K562 (cell line): ENCODE data around the gene NPTXR. TPM values are rescaled to one million over a fixed set of nuclear protein-coding genes. Genes with fewer than 3 reads are reported as not detected.

Experiments used
- ARNT ChIP-seq, 2 experiments: fragments of 450-650 bp; IDR thresholded peaks; 2 replicates each; pipeline ENCODE4 v1.6.1; 2016; ENCODE audit warnings: mild to moderate bottlenecking in 1 of 2
- BHLHE40 ChIP-seq: IDR thresholded peaks from 2 replicates; pipeline ENCODE4 v1.6.1; 2011; ENCODE audit warnings: low read length, improper control_type of control experiment
- BRD4 ChIP-seq: fragments of 200-600 bp; sonication (generic); IDR thresholded peaks from 2 replicates; pipeline ENCODE4 v1.6.1; 2017; ENCODE audit warnings: inconsistent platforms
- CBFB ChIP-seq: sonication (generic); formaldehyde crosslinking; IDR thresholded peaks from 2 replicates; pipeline ENCODE4 v1.4.0; 2020; ENCODE audit warnings: mild to moderate bottlenecking, missing genetic modification reagents
- CREBBP ChIP-seq: IDR thresholded peaks from one replicate; pipeline ENCODE4 v1.6.1; 2012; ENCODE audit warnings: low read depth, mild to moderate bottlenecking, control low read depth, inconsistent platforms, low read length
- DACH1 ChIP-seq: fragments of 450-650 bp; IDR thresholded peaks from 2 replicates; pipeline ENCODE4 v1.6.1; 2018; ENCODE audit not compliant: partially characterized antibody
- GTF2F1 ChIP-seq: IDR thresholded peaks from 2 replicates; pipeline ENCODE4 v1.6.1; 2011; ENCODE audit warnings: low read depth, low read length, improper control_type of control experiment
- HNRNPL ChIP-seq: fragments of 200-400 bp; formaldehyde crosslinking; IDR thresholded peaks from 2 replicates; pipeline ENCODE4 v1.6.1; 2017; ENCODE audit warnings: low read depth, mild to moderate bottlenecking, low read length
- JUND ChIP-seq, 2 experiments: IDR thresholded peaks; 2 replicates in 1 of 2; 3 replicates in 1 of 2; pipeline ENCODE4 v1.6.1; 2011; ENCODE audit warnings: borderline replicate concordance in 2 of 2, low read depth in 2 of 2, low read length in 2 of 2, improper control_type of control experiment in 1 of 2, missing biosample characterization in 1 of 2, missing genetic modification characterization in 1 of 2, missing genetic modification reagents in 1 of 2
- KDM4B ChIP-seq, 2 experiments: fragments of 450-650 bp in 1 of 2; sonication (generic) in 1 of 2; IDR thresholded peaks; 2 replicates each; pipeline ENCODE4 v1.6.1; 2016 to 2017; ENCODE audit warnings: borderline replicate concordance in 2 of 2, antibody characterized with exemption in 1 of 2, low read depth in 1 of 2, mild to moderate bottlenecking in 1 of 2
- MEF2D ChIP-seq: conservative IDR thresholded peaks from 2 replicates; pipeline ENCODE4 v1.6.1; 2016; ENCODE audit warnings: low read depth, missing genetic modification characterization, missing compliant biosample characterization
- MEIS2 ChIP-seq: fragments of 450-650 bp; IDR thresholded peaks from 2 replicates; pipeline ENCODE4 v1.6.1; 2014; ENCODE audit warnings: mild to moderate bottlenecking; ENCODE audit not compliant: partially characterized antibody
- NCOA1 ChIP-seq: fragments of 450-650 bp; IDR thresholded peaks from 2 replicates; pipeline ENCODE4 v1.6.1; 2016; ENCODE audit warnings: low read depth
- RBM22 ChIP-seq: fragments of 200-400 bp; formaldehyde crosslinking; IDR thresholded peaks from 2 replicates; pipeline ENCODE4 v1.6.1; 2018; ENCODE audit warnings: low read length, low read depth; ENCODE audit not compliant: poor library complexity, severe bottlenecking
- TAL1 ChIP-seq: fragments of 450-650 bp; IDR thresholded peaks from 2 replicates; pipeline ENCODE4 v1.6.1; 2016; ENCODE audit warnings: mild to moderate bottlenecking
- ZC3H8 ChIP-seq: fragments of 450-650 bp; IDR thresholded peaks from 2 replicates; pipeline ENCODE4 v1.6.1; 2017
- ZNF174 ChIP-seq: fragments of 250-450 bp; sonication (Bioruptor Pico); IDR thresholded peaks from 2 replicates; pipeline ENCODE4 v1.4.0; 2020; ENCODE audit warnings: mild to moderate bottlenecking
- ZNF184 ChIP-seq: sonication (generic); formaldehyde crosslinking; IDR thresholded peaks from 2 replicates; pipeline ENCODE4 v1.5.0; 2020; ENCODE audit warnings: missing genetic modification reagents
- ZNF707 ChIP-seq: fragments of 250-450 bp; sonication (Bioruptor Pico); conservative IDR thresholded peaks from 2 replicates; pipeline ENCODE4 v1.8.0; 2022; ENCODE audit warnings: inconsistent platforms, mild to moderate bottlenecking, moderate library complexity
- polyA plus RNA-seq, 8 experiments: library from polyadenylated mRNA; depleted of rRNA in 4 of 8; stranded (reverse) in 5 of 8; unstranded in 3 of 8; fragments of >200 nt; fragmentation: Nextera tagmentation in 2 of 8; fragmentation: Illumina TruSeq in 1 of 8; extraction: Ambion mirVana in 2 of 8; extraction: Trizol in 1 of 8; gene quantifications; 2 replicates each; pipeline versions ENCODE4 v1.2.1 to v1.2.3, GENCODE V29; 2011 to 2014; ENCODE audit warnings: inconsistent platforms in 1 of 8, missing spikeins in 1 of 8
- total RNA-seq, 7 experiments: library from RNA; depleted of rRNA in 6 of 7; stranded (reverse); fragments of >200 nt in 6 of 7; fragmentation: Illumina TruSeq in 2 of 7; extraction: Trizol in 2 of 7; gene quantifications; 2 replicates each; pipeline versions ENCODE4 v1.2.1 to v1.2.3, GENCODE V29; 2011 to 2021; ENCODE audit warnings: low replicate concordance in 1 of 7
- TF ChIP-seq, protein P1 (sequence below): fragments of 250-450 bp; sonication (Bioruptor Pico); IDR thresholded peaks from 2 replicates; pipeline ENCODE4 v1.6.1; 2021; ENCODE audit warnings: mild to moderate bottlenecking
- TF ChIP-seq, protein P2 (sequence below): fragments of 250-450 bp; sonication (Bioruptor Pico); IDR thresholded peaks from 2 replicates; pipeline ENCODE4 v1.8.0; 2021; ENCODE audit warnings: mild to moderate bottlenecking, moderate library complexity
- TF ChIP-seq, protein P3 (sequence below): fragments of 250-450 bp; sonication (Bioruptor Pico); IDR thresholded peaks from 2 replicates; pipeline ENCODE4 v1.4.0; 2020; ENCODE audit warnings: mild to moderate bottlenecking
- TF ChIP-seq, protein P4 (sequence below): sonication (generic); formaldehyde crosslinking; IDR thresholded peaks from 2 replicates; pipeline ENCODE4 v1.8.0; 2022; ENCODE audit warnings: mild to moderate bottlenecking, missing genetic modification reagents, borderline replicate concordance

Gene NPTXR
- total and polyA plus RNA-seq, 9 of the 15 experiments (the other 6 are each of a cell fraction or from before 2014, with no cell fraction given), result 0.01 to 3.1 (median 1.1) TPM

DNA sequence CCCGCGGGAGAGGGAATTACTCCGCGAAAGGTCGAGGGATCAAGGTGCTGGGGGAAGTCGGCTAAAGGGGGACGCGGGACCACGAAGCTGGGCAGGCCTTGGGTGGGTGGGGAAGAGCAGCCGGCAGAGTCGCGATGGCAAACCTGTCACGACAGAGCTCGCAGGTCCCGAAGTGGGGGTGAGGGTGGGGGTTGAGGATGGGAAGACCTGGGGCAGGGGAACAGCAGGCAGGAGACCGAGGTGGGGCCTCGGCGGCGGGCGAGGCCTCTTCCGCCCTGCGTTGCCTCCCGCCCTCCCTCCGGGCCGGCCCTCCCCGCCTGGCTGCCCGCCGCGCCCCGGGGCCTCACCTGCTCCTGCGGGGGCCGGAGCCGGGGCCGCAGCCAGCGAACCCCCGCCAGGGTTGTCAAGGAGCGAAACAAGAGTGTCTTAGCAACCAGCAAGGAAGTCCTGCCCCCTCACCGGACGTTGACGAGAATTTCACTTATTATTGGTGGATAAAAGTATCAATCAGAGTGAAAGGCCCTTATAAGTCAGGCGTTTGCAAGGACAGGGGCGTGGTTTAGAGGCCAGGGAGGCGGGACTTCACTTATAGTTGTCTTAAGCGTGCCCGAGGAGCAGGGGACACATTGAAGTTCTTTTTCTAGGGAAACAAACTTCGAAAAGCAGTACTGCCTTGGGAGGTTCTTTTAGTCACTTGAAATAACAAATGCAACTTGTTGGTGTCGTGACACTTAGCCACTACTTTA, 49.9 kb downstream of the NPTXR start, which contains the start of gene DNAL4 (continued):
- TF ChIP-seq ZNF184 (no peak), ARNT (IDR thresholded peaks at IDR 0.05) (no peak), MEIS2 (peak; percentile 46), CREBBP (no peak), RBM22 (no peak), BRD4 (no peak), GTF2F1 (no peak; the same call in 1 of the 2 replicates), JUND (IDR thresholded peaks at IDR 0.05; ENCODE audit: borderline replicate concordance, low read depth, low read length) (no peak), JUND (tag; IDR thresholded peaks at IDR 0.05; ENCODE audit: borderline replicate concordance, low read depth, low read length) (no peak), ZNF174 (CRISPR knock-in tag) (no peak), BHLHE40 (peak; percentile 27; the same call in 1 of the 2 replicates), HNRNPL (no peak), MEF2D (tag) (no peak), ZC3H8 (no peak), ZNF707 (CRISPR knock-in tag) (no peak), NCOA1 (no peak), KDM4B (IDR thresholded peaks at IDR 0.05; ENCODE audit: borderline replicate concordance in 2 of 2, low read depth in 1 of 2) (no peak), CBFB (CRISPR knock-in tag) (no peak), TAL1 (no peak), DACH1 (no peak)
- TF ChIP-seq, protein P1, sequence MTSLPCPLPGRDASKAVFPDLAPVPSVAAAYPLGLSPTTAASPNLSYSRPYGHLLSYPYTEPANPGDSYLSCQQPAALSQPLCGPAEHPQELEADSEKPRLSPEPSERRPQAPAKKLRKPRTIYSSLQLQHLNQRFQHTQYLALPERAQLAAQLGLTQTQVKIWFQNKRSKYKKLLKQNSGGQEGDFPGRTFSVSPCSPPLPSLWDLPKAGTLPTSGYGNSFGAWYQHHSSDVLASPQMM (CRISPR knock-in tag), result no peak
- TF ChIP-seq, protein P2, sequence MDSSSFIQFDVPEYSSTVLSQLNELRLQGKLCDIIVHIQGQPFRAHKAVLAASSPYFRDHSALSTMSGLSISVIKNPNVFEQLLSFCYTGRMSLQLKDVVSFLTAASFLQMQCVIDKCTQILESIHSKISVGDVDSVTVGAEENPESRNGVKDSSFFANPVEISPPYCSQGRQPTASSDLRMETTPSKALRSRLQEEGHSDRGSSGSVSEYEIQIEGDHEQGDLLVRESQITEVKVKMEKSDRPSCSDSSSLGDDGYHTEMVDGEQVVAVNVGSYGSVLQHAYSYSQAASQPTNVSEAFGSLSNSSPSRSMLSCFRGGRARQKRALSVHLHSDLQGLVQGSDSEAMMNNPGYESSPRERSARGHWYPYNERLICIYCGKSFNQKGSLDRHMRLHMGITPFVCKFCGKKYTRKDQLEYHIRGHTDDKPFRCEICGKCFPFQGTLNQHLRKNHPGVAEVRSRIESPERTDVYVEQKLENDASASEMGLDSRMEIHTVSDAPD (CRISPR knock-in tag), result no peak
- TF ChIP-seq, protein P3, sequence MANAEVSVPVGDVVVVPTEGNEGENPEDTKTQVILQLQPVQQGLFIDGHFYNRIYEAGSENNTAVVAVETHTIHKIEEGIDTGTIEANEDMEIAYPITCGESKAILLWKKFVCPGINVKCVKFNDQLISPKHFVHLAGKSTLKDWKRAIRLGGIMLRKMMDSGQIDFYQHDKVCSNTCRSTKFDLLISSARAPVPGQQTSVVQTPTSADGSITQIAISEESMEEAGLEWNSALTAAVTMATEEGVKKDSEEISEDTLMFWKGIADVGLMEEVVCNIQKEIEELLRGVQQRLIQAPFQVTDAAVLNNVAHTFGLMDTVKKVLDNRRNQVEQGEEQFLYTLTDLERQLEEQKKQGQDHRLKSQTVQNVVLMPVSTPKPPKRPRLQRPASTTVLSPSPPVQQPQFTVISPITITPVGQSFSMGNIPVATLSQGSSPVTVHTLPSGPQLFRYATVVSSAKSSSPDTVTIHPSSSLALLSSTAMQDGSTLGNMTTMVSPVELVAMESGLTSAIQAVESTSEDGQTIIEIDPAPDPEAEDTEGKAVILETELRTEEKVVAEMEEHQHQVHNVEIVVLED (CRISPR knock-in tag), result no peak
- TF ChIP-seq, protein P4, sequence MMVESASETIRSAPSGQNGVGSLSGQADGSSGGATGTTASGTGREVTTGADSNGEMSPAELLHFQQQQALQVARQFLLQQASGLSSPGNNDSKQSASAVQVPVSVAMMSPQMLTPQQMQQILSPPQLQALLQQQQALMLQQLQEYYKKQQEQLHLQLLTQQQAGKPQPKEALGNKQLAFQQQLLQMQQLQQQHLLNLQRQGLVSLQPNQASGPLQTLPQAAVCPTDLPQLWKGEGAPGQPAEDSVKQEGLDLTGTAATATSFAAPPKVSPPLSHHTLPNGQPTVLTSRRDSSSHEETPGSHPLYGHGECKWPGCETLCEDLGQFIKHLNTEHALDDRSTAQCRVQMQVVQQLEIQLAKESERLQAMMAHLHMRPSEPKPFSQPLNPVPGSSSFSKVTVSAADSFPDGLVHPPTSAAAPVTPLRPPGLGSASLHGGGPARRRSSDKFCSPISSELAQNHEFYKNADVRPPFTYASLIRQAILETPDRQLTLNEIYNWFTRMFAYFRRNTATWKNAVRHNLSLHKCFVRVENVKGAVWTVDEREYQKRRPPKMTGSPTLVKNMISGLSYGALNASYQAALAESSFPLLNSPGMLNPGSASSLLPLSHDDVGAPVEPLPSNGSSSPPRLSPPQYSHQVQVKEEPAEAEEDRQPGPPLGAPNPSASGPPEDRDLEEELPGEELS, result no peak
